Panc1 (cell line): ENCODE results near the gene UBE2J1. TPM values are rescaled to one million over a fixed set of nuclear protein-coding genes. Genes with fewer than 3 reads are reported as not detected.

Source experiments
- ATAC-seq: fragments of 200-7000 bp; cut with Tn5 transposase; 2 replicates; pipeline ENCODE4 v1.9.1; 2020; ENCODE audit warnings: mild to moderate bottlenecking, moderate library complexity
- BruUV-seq: library from RNA; stranded (reverse); fragments of 400-500 nt; replicated peaks from 2 replicates; lab custom pipeline; 2021; lab: Mats Ljungman, UMichigan
- CTCF ChIA-PET: fragments of 300-600 bp; sonication (Branson Sonifier 250); formaldehyde crosslinking; loops from one replicate; lab custom pipeline; 2022; ENCODE audit warnings: antibody characterized with exemption; lab: Charles Lee
- POLR2A ChIA-PET: fragments of 300-600 bp; sonication (Branson Sonifier 250); formaldehyde crosslinking; loops from one replicate; lab custom pipeline; 2022; ENCODE audit warnings: antibody characterized with exemption; lab: Charles Lee
- DNase-seq: peaks from one replicate; pipeline ENCODE4 v3.0.0-alpha.2; 2010; ENCODE audit warnings: low read depth, low spot score
- H3K27ac ChIP-seq: 2 replicates; pipeline ENCODE4 v1.5.1; 2011; ENCODE audit warnings: mild to moderate bottlenecking, low read length, inconsistent platforms
- H3K27me3 ChIP-seq: fragments of 200-500 bp; sonication (Bioruptor generic); 2 replicates; pipeline ENCODE4 v1.6.0; 2014; ENCODE audit warnings: low read length, inconsistent platforms; ENCODE audit not compliant: control insufficient read depth, insufficient read depth
- H3K36me3 ChIP-seq: fragments of 200-500 bp; sonication (Bioruptor generic); 2 replicates; pipeline ENCODE4 v1.5.1; 2014; ENCODE audit warnings: inconsistent platforms, mild to moderate bottlenecking, low read length, moderate library complexity; ENCODE audit not compliant: control insufficient read depth, insufficient read depth
- H3K4me1 ChIP-seq: 2 replicates; pipeline ENCODE4 v1.5.1; 2011; ENCODE audit warnings: inconsistent platforms, mild to moderate bottlenecking, low read length, moderate library complexity; ENCODE audit not compliant: control insufficient read depth, insufficient read depth
- H3K4me3 ChIP-seq, 2 experiments: 2 replicates each; pipeline ENCODE4 v1.5.1; 2011 to 2012; ENCODE audit warnings: low read depth in 2 of 2, low read length in 2 of 2, mild to moderate bottlenecking in 2 of 2, inconsistent platforms in 1 of 2, moderate library complexity in 1 of 2
- H3K9me3 ChIP-seq: fragments of 200-500 bp; sonication (Bioruptor generic); 2 replicates; pipeline ENCODE4 v1.5.1; 2014; ENCODE audit warnings: low read depth, mild to moderate bottlenecking, inconsistent platforms, low read length, moderate library complexity; ENCODE audit not compliant: control insufficient read depth, insufficient read depth
- CTCF ChIP-seq: fragments of 450-650 bp; IDR thresholded peaks from 2 replicates; pipeline ENCODE4 v1.5.1; 2017; ENCODE audit warnings: mild to moderate bottlenecking
- POLR2AphosphoS5 ChIP-seq: IDR thresholded peaks from 2 replicates; pipeline ENCODE4 v1.6.1; 2012; ENCODE audit warnings: mild to moderate bottlenecking, low read depth, low read length, moderate library complexity
- REST ChIP-seq, 2 experiments: IDR thresholded peaks; 2 replicates each; pipeline ENCODE4 v1.6.1; 2011 to 2012; ENCODE audit warnings: low read depth in 2 of 2, control low read depth in 1 of 2, low read length in 1 of 2, mild to moderate bottlenecking in 1 of 2, moderate library complexity in 1 of 2; ENCODE audit not compliant: insufficient read depth in 1 of 2
- SIN3A ChIP-seq: IDR thresholded peaks from 2 replicates; pipeline ENCODE4 v1.6.1; 2012; ENCODE audit warnings: low read depth, mild to moderate bottlenecking, low read length, moderate library complexity, borderline replicate concordance; ENCODE audit not compliant: insufficient read depth
- TCF7L2 ChIP-seq: IDR thresholded peaks from 2 replicates; pipeline ENCODE4 v1.6.1; 2011; ENCODE audit warnings: mild to moderate bottlenecking, low read depth, low read length, inconsistent platforms
- in situ Hi-C: cut with HindIII; loops from 2 replicates; pipeline ENCODE4 v1.10.0; 2016; ENCODE audit warnings: low sequenced_read_pairs, low pct_unique_long_range_greater_than_20kb
- intact Hi-C: fragments of 100-400 bp; cut with micrococcal nuclease; formaldehyde crosslinking; loops from one replicate; pipeline ENCODE4 v1.10.0; 2022; ENCODE audit not compliant: unreplicated experiment
- total RNA-seq: library from RNA; stranded (reverse); gene quantifications from one replicate; pipeline ENCODE4 v1.2.1, GENCODE V29; 2021; ENCODE audit not compliant: unreplicated experiment

Gene UBE2J1
- total RNA-seq, 1 experiment from 2014 or later = 30.5 TPM

GRCh38 chr6:89313006-89313405 lies 39.5 kb downstream of the UBE2J1 start:
- no peak for DNase-seq
- CTCF ChIA-PET = no interaction called here
- in situ Hi-C loops = no loop called here
- H3K4me1 ChIP-seq = no peaks in the 10 kb centered on the region; the same call in none of the 2 replicates
- no peak overlapping the region for H3K4me3 ChIP-seq
- ATAC-seq = 0 out of 2 replicates have a peak, but pooled peaks have one; percentile 48
- no TSS peak for BruUV-seq
- no peaks in the 10 kb centered on the region for H3K9me3 ChIP-seq
- H3K27me3 ChIP-seq = no peaks in the 10 kb centered on the region
- no peak overlapping the region for H3K27ac ChIP-seq
- TF ChIP-seq CTCF = no peak
- no peak for TF ChIP-seq POLR2AphosphoS5
- TF ChIP-seq REST (IDR thresholded peaks at IDR 0.05; ENCODE audit: insufficient read depth in 1 of 2, low read depth in 2 of 2, low read length in 1 of 2) = no peak
- TF ChIP-seq TCF7L2 = no peak
- no peak for TF ChIP-seq SIN3A
- intact Hi-C loops = loop anchor here (5.0 kb wide), 1 partner anchor 54 kb away; no protein-coding TSS in a partner anchor
- no peaks in the 10 kb centered on the region for H3K36me3 ChIP-seq
- POLR2A ChIA-PET = no interaction called here

GRCh38 chr6:89311853-89312531 lies 40.5 kb downstream of the UBE2J1 start:
- ChIA-PET POLR2A (no interaction called here), CTCF (interaction anchor here (0.6 to 0.7 kb wide), 2 partner anchors 14 to 43 kb away, joined by 3 read pairs; no protein-coding TSS in a partner anchor)
- Histone ChIP-seq H3K36me3 (no peaks in the 10 kb centered on the region), H3K27me3 (no peaks in the 10 kb centered on the region), H3K9me3 (no peaks in the 10 kb centered on the region), H3K4me3 (no peak overlapping the region), H3K4me1 (no peaks in the 10 kb centered on the region; the same call in none of the 2 replicates), H3K27ac (no peak overlapping the region)
- no TSS peak for BruUV-seq
- no peak for DNase-seq
- intact Hi-C loops (loop anchor here (5.0 kb wide), 1 partner anchor 55 kb away; no protein-coding TSS in a partner anchor), in situ Hi-C loops (no loop called here)
- TF ChIP-seq SIN3A = no peak
- peak; percentile 80 for TF ChIP-seq CTCF
- TF ChIP-seq POLR2AphosphoS5 = no peak
- ATAC-seq = peak; percentile 37
